Activated CD4-positive, alpha-beta T cell treated with anti-CD3 and anti-CD28 coated beads for 36 hours (primary cell): Measurements from ENCODE around the gene TLR10. TPM values are rescaled to one million over a fixed set of nuclear protein-coding genes. Genes with fewer than 3 reads are reported as not detected.

Source experiments
- ATAC-seq: fragments of 200-7000 bp; cut with Tn5 transposase; one replicate; pipeline ENCODE4 v1.10.0; 2021; ENCODE audit warnings: mild to moderate bottlenecking, moderate library complexity
- CTCF ChIA-PET: fragments of 350-600 bp; sonication (Branson Sonifier 250); formaldehyde crosslinking; loops from one replicate; lab custom pipeline; 2021; ENCODE audit warnings: antibody characterized with exemption; lab: Charles Lee
- POLR2A ChIA-PET: fragments of 350-600 bp; sonication (Branson Sonifier 250); formaldehyde crosslinking; loops from one replicate; lab custom pipeline; 2021; ENCODE audit warnings: antibody characterized with exemption, inconsistent platforms; lab: Charles Lee
- DNase-seq: peaks from one replicate; pipeline ENCODE4 v3.0.0-alpha.2; 2020
- H3K27ac Mint-ChIP-seq: one replicate; pipeline ENCODE4 v1.8.0; 2021; ENCODE audit warnings: mixed read lengths
- H3K27me3 Mint-ChIP-seq: one replicate; pipeline ENCODE4 v1.8.0; 2021; ENCODE audit warnings: mixed read lengths
- H3K36me3 Mint-ChIP-seq: one replicate; pipeline ENCODE4 v1.8.0; 2021; ENCODE audit warnings: low read depth, mixed read lengths
- H3K4me1 Mint-ChIP-seq: one replicate; pipeline ENCODE4 v1.8.0; 2021; ENCODE audit warnings: mixed read lengths
- H3K4me3 Mint-ChIP-seq: one replicate; pipeline ENCODE4 v1.8.0; 2021; ENCODE audit warnings: mild to moderate bottlenecking, moderate library complexity, mixed read lengths
- H3K9me3 Mint-ChIP-seq: one replicate; pipeline ENCODE4 v1.8.0; 2021; ENCODE audit warnings: low read depth, mixed read lengths
- intact Hi-C, 2 experiments: fragments of 100-400 bp; cut with DNase I in 1 of 2; cut with micrococcal nuclease in 1 of 2; formaldehyde crosslinking; loops; one replicate each; pipeline versions ENCODE4 v1.14.2 to v1.15.1; 2022 to 2024; cut with DNase I, micrococcal nuclease
- total RNA-seq, 2 experiments: library from RNA; stranded (reverse); gene quantifications; one replicate each; pipeline ENCODE4 v1.2.3, GENCODE V29; 2021

TLR10 gene
- total RNA-seq, 2 experiments from 2014 or later: not detected

DNA sequence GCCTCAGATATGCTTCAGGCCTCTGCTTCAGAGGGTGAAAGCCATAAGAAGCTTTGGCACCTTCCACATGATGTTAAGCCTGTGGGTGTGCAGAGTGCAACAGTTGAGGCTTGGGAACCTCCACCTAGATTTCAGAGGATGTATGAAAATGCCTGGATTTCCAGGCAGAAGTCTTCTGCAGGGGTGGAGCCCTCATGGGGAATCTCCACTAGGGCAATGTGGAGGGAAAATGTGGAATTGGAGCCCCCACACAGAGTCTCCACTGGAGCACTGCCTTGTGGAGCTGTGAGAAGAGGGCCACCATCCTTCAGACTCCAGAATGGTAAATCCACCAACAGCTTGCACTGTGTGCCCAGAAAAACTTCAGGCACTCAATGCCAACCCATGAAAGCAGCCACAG is 35.2 kb downstream of the TLR10 start:
- POLR2A ChIA-PET: no interaction called here
- Mint-ChIP-seq H3K4me1 (peaks cover 12% of the 10 kb centered on the region), H3K27ac (no peak overlapping the region), H3K36me3 (peaks cover 5% of the 10 kb centered on the region), H3K4me3 (no peak overlapping the region), H3K27me3 (no peaks in the 10 kb centered on the region), H3K9me3 (peaks cover 13% of the 10 kb centered on the region)
- intact Hi-C loops: no loop called here
- CTCF ChIA-PET: no interaction called here
- ATAC-seq (no peak), DNase-seq (no peak)

DNA sequence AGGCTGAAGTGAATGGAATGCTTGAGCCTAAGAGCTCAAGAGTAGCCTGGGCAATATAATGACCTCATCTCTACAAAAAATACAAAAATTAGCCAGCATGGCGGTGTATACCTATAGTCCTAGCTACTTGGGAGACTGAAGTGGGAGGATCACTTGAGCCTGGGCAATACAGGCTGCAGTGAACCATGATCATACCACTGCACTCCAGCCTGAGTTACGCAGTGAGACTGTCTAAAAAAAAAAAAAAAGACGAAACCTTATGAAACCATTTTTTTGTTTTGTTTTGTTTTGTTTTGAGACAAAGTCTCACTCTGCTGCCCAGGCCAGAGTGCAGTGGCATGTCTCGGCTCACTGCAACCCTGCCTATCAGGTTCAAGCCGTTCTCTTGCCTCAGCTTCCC is 36.9 kb downstream of the TLR10 start:
- CTCF ChIA-PET: interaction anchor here (0.7 kb wide), 1 partner anchor 88 kb away, joined by 3 read pairs; no protein-coding TSS in a partner anchor
- DNase-seq (no peak), ATAC-seq (no peak)
- Mint-ChIP-seq H3K36me3 (peaks cover 5% of the 10 kb centered on the region), H3K4me3 (no peak overlapping the region), H3K27ac (no peak overlapping the region), H3K4me1 (peaks cover 5% of the 10 kb centered on the region), H3K27me3 (no peaks in the 10 kb centered on the region), H3K9me3 (peaks cover 13% of the 10 kb centered on the region)
- POLR2A ChIA-PET: no interaction called here
- intact Hi-C loops: no loop called here

DNA sequence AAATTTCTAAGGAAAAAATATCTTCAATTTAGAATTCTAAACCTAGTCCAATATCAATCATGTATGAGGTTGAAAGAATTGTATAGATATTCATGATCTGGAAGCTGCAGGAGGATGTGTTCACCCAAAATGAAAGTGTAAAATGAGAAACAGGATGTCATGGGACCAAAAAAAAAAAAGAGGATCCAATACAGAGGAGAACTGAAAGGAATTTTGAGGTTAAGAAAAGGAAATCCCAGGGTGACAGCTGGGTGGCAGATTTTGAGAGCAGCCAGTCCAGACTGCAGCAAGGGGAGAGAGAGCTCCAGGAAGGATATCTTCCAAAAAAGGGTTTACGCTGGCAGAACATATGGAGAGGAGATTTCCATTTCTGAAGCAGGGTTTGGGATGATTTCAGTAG is 38.9 kb downstream of the TLR10 start:
- Mint-ChIP-seq H3K27me3 (no peaks in the 10 kb centered on the region), H3K36me3 (peaks cover 5% of the 10 kb centered on the region), H3K9me3 (peaks cover 13% of the 10 kb centered on the region), H3K4me3 (no peak overlapping the region), H3K4me1 (peaks cover 5% of the 10 kb centered on the region), H3K27ac (no peak overlapping the region)
- no peak for DNase-seq
- intact Hi-C loops: no loop called here
- no peak for ATAC-seq
- POLR2A ChIA-PET: interaction anchor here (0.7 kb wide), 1 partner anchor 473 kb away, joined by 12 read pairs; no protein-coding TSS in a partner anchor
- CTCF ChIA-PET: interaction anchor here (0.6 to 1.8 kb wide), 6 partner anchors 15 to 1174 kb away, joined by 3 to 5 read pairs (median 3); no protein-coding TSS in a partner anchor

DNA sequence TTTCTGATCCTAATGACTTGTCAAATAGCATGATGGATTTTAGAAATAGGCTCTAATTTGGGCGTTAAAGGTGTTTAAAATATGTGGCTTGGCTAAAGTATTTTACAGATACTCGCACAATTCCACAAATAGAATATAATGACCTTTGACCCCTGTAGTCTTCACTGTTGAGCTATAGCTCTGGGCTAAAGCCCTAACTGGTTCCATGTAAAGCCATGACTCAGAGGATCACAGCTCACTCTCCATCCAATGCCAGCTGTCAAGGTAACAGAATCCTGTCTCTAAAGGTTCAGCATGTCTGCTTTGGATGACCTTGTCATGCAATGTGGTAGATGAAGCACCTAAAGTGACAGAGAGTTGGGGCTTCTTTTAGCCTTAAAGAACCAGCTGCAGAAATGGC is 42.5 kb downstream of the TLR10 start:
- DNase-seq (no peak), ATAC-seq (no peak)
- H3K4me3 Mint-ChIP-seq: no peak overlapping the region
- H3K27ac Mint-ChIP-seq: no peak overlapping the region
- CTCF ChIA-PET: interaction anchor here (0.7 to 1.8 kb wide), 4 partner anchors 8 to 42 kb away, joined by 3 to 7 read pairs (median 4); partner anchors contain the start of gene TLR10
- intact Hi-C loops: no loop called here
- H3K4me1 Mint-ChIP-seq: peaks cover 5% of the 10 kb centered on the region
- no peaks in the 10 kb centered on the region for H3K36me3 Mint-ChIP-seq
- no peaks in the 10 kb centered on the region for H3K9me3 Mint-ChIP-seq
- no peaks in the 10 kb centered on the region for H3K27me3 Mint-ChIP-seq
- POLR2A ChIA-PET: interaction anchor here (0.6 kb wide), 1 partner anchor 50 kb away, joined by 3 read pairs; no protein-coding TSS in a partner anchor

DNA sequence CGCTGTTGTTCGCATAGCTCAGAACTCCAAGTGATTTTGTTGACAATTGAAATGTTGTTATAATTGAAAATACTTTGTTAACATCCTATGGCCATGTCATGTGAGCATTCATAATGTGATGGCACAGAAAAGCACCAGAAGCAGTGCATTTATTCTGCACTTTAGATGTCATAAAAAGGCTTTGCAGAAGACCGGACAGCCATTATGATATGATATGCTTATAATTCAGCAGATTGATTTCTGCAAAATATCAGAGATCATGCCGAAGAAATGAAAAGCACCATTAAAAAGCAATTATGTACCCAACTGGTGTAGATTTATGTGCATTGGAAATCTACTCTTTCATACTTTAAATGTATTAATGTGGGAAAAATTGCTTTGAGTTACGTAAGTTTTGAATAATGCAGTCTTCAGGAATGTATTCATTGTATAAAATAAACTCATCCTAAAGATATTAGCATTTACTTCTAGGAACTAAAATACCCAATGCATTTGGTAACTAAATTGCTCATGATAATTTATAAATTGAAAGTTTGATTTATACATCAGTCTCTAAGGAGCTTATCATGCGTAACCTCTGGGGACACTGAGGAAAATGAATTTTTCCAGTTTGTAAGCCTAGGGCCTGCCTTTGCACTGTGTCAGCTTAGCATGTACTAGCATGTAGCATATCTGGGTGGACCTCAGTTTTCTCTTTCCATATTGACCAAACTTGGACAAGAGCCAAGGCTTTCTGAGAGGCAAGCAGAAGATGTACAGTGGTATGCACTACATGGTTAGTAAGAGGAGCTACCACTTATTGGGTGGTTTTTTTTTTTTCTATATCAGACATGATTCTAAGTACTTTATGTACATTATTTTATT is 43.6 kb downstream of the TLR10 start:
- intact Hi-C loops: loop anchor here in 1 of 2 experiments (10.0 kb wide), 1 partner anchor 934 kb away; no protein-coding TSS in a partner anchor
- Mint-ChIP-seq H3K27me3 (no peaks in the 10 kb centered on the region), H3K4me3 (no peak overlapping the region), H3K27ac (no peak overlapping the region), H3K9me3 (peaks cover under 1% of the 10 kb centered on the region), H3K36me3 (no peaks in the 10 kb centered on the region), H3K4me1 (peaks cover 5% of the 10 kb centered on the region)
- ChIA-PET POLR2A (no interaction called here), CTCF (interaction anchor here (1.1 to 1.8 kb wide), 2 partner anchors 11 to 559 kb away, joined by 3 to 7 read pairs; no protein-coding TSS in a partner anchor)
- no peak for DNase-seq
- no peak for ATAC-seq

DNA sequence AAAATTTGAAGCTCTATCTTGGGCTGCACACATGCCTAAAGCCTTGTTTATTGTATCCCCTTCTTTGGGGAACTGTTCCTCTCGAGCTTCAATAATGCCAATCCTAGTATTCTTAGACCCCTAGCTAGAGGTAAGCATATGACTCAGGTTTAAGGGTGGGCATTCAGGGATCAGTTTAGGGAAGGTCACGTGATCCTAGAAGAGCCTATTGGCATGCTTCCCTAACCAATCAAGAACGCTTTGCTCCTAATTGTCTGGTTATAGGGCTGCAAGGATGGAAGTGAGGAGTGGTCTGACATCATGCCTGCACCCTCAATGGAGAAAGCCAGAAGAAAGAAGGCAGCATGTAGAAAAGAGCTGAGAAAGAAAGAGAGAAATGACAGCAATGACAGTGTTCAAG is 46.9 kb downstream of the TLR10 start:
- peaks cover 5% of the 10 kb centered on the region for H3K4me1 Mint-ChIP-seq
- H3K27ac Mint-ChIP-seq: no peak overlapping the region
- H3K36me3 Mint-ChIP-seq: no peaks in the 10 kb centered on the region
- peaks cover 10% of the 10 kb centered on the region for H3K9me3 Mint-ChIP-seq
- ChIA-PET POLR2A (no interaction called here), CTCF (interaction anchor here (0.8 to 2.4 kb wide), 3 partner anchors 10 to 125 kb away, joined by 3 to 8 read pairs (median 3); no protein-coding TSS in a partner anchor)
- no peak for DNase-seq
- no peak for ATAC-seq
- H3K4me3 Mint-ChIP-seq: no peak overlapping the region
- intact Hi-C loops: loop anchor here in 1 of 2 experiments (10.0 kb wide), 1 partner anchor 931 kb away; no protein-coding TSS in a partner anchor
- no peaks in the 10 kb centered on the region for H3K27me3 Mint-ChIP-seq

DNA sequence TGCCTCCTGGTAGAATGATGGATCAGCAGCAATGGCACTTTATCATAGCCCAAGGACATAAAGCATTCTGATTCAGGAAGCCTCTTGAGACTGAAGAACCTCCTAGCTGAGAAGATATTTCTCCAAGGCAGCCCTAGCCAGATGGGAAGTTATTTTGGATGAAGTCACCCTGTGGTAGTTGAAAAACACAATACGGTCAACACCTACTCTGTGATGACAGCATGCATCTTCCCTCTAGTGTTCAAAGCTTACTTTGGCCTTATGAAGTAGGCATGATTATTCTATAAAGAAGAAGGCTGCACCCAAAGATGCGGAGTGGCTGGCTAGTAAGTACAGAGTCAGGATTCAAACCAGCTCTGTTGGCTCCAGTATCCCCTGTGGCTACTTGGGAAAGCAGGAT is 47.9 kb downstream of the TLR10 start:
- H3K36me3 Mint-ChIP-seq: no peaks in the 10 kb centered on the region
- ChIA-PET POLR2A (no interaction called here), CTCF (interaction anchor here (0.6 to 2.4 kb wide), 4 partner anchors 10 to 416 kb away, joined by 3 to 8 read pairs (median 3); no protein-coding TSS in a partner anchor)
- peaks cover 10% of the 10 kb centered on the region for H3K9me3 Mint-ChIP-seq
- no peak for DNase-seq
- H3K4me1 Mint-ChIP-seq: peaks cover 11% of the 10 kb centered on the region
- no peak for ATAC-seq
- intact Hi-C loops: loop anchor here (5.0 to 10.0 kb wide), 3 partner anchors 58 to 930 kb away; no protein-coding TSS in a partner anchor
- no peak overlapping the region for H3K27ac Mint-ChIP-seq
- H3K27me3 Mint-ChIP-seq: no peaks in the 10 kb centered on the region
- no peak overlapping the region for H3K4me3 Mint-ChIP-seq

DNA sequence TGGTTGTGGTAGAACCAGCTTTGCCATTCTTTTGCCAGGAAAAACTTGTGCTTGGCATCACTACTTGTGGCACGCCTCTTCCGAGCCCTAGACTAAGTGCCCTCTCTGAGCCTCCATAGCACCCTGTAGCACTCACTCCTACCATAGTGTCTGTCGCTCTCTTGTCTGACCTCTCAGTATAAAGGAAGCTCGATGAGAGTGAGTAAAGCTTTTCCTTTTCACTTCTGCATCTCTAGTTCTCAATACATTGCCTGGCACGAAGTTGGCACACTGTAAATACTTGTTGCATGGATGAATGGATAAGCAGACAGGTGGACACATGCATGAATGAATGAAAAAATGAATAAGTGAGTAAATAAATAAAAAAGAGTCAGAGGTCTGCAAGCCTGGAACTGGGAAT is 48.3 kb downstream of the TLR10 start:
- ChIA-PET POLR2A (no interaction called here), CTCF (interaction anchor here (0.6 to 2.4 kb wide), 4 partner anchors 25 to 416 kb away, joined by 3 to 8 read pairs (median 3); no protein-coding TSS in a partner anchor)
- Mint-ChIP-seq H3K36me3 (no peaks in the 10 kb centered on the region), H3K27ac (no peak overlapping the region), H3K27me3 (no peaks in the 10 kb centered on the region), H3K4me3 (no peak overlapping the region), H3K9me3 (peaks cover 10% of the 10 kb centered on the region), H3K4me1 (peaks cover 11% of the 10 kb centered on the region)
- ATAC-seq: no peak
- intact Hi-C loops: loop anchor here (5.0 to 10.0 kb wide), 3 partner anchors 57 to 930 kb away; no protein-coding TSS in a partner anchor
- no peak for DNase-seq

DNA sequence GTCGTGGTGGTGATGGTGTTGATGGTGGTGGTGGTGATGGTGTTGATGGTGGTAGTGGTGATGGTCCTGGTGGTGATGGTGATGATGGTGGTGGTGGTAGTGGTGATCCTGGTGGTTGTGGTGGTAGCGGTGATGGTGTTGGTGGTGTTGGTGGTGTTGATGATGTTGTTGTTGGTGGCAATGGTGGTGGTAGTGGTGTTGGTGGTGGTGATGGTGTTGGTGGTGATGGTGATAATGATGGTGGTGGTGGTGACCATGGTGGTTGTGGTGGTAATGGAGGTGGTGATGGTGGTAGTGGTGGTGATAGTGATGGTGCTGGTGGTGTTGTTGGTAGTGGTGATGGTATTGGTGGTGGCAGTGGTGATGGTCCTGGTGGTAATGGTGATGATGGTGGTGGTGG is 49.1 kb downstream of the TLR10 start:
- intact Hi-C loops: loop anchor here (5.0 to 10.0 kb wide), 3 partner anchors 56 to 929 kb away; no protein-coding TSS in a partner anchor
- no peak overlapping the region for H3K27ac Mint-ChIP-seq
- H3K4me1 Mint-ChIP-seq: peaks cover 15% of the 10 kb centered on the region
- DNase-seq (no peak), ATAC-seq (no peak)
- H3K9me3 Mint-ChIP-seq: peaks cover 10% of the 10 kb centered on the region
- no peaks in the 10 kb centered on the region for H3K27me3 Mint-ChIP-seq
- no peaks in the 10 kb centered on the region for H3K36me3 Mint-ChIP-seq
- H3K4me3 Mint-ChIP-seq: no peak overlapping the region
- ChIA-PET POLR2A (no interaction called here), CTCF (interaction anchor here (2.4 kb wide), 1 partner anchor 25 kb away, joined by 8 read pairs; no protein-coding TSS in a partner anchor)

DNA sequence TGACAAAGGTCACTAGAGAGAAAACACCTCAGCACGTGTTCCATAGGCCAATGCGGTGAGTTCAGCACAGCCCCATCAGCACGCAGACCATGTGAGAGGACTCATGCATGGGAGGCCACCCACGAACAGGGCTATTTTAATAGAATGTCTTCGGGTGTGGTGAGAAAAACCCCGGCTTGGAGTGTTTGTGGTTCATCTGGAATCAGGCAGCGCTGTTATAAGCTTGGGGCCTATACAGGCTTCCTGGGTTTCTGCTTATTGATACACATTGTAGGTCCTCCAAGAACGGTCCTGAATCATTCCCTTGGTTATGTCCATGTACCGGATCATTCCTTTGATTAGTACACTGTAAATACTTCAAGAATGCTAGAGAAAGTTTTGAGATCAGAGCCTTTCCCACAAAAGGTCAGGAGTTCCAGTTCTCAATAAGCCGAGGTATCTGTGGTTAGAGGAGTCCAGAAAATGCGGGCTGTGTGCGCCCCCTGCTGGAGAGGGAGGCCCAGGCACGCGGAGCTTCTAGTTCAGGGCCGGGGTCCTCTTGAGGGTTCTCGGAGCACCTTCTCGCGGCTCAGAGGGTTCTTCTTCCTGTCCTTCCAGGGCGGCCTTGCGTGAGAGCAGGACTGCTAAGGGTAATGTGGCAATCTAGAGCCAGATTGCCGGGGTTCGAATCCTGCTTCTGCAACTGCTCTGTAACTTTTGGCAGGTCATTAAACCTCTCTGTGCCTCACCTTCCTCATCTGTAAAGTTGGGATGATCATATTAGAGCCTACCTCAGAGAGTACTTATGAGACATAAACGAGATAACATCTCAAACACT is 51.8 kb downstream of the TLR10 start:
- H3K4me1 Mint-ChIP-seq: peaks cover 15% of the 10 kb centered on the region
- no peaks in the 10 kb centered on the region for H3K27me3 Mint-ChIP-seq
- ATAC-seq: peak; percentile 80
- H3K36me3 Mint-ChIP-seq: no peaks in the 10 kb centered on the region
- peaks cover 10% of the 10 kb centered on the region for H3K9me3 Mint-ChIP-seq
- ChIA-PET POLR2A (no interaction called here), CTCF (interaction anchor here (0.7 to 5.8 kb wide), 15 partner anchors 9 to 666 kb away, joined by 3 to 66 read pairs (median 3); no protein-coding TSS in a partner anchor)
- intact Hi-C loops: loop anchor here (1.0 to 10.0 kb wide), 8 partner anchors 54 to 926 kb away; no protein-coding TSS in a partner anchor
- peak; percentile 91 for DNase-seq
- no peak overlapping the region for H3K4me3 Mint-ChIP-seq
- H3K27ac Mint-ChIP-seq: no peak overlapping the region
